WTC11 (cell line): ENCODE results near the gene TRIM10.

Source experiments
- CBFB ChIP-seq: sonication (generic); formaldehyde crosslinking; IDR thresholded peaks from 2 replicates; pipeline ENCODE4 v1.8.1; 2022; ENCODE audit warnings: mild to moderate bottlenecking, low read depth, missing genetic modification reagents
- CTCF ChIP-seq: fragments of 200-600 bp; IDR thresholded peaks from 2 replicates; pipeline ENCODE4 v1.8.0; 2022; ENCODE audit warnings: antibody characterized with exemption
- JUN ChIP-seq: sonication (generic); formaldehyde crosslinking; IDR thresholded peaks from 2 replicates; pipeline ENCODE4 v1.8.0; 2023; ENCODE audit warnings: mild to moderate bottlenecking, missing genetic modification reagents
- MAX ChIP-seq: sonication (generic); formaldehyde crosslinking; IDR thresholded peaks from 2 replicates; pipeline ENCODE4 v1.8.0; 2022; ENCODE audit warnings: mild to moderate bottlenecking, missing genetic modification reagents
- NR3C1 ChIP-seq: sonication (generic); formaldehyde crosslinking; conservative IDR thresholded peaks from 2 replicates; pipeline ENCODE4 v1.8.1; 2023; ENCODE audit warnings: low read depth, mild to moderate bottlenecking, missing genetic modification reagents
- TCF7 ChIP-seq: sonication (generic); formaldehyde crosslinking; IDR thresholded peaks from 2 replicates; pipeline ENCODE4 v1.8.0; 2022; ENCODE audit warnings: mild to moderate bottlenecking, low read depth, missing genetic modification reagents, moderate library complexity
- TP53 ChIP-seq: sonication (generic); formaldehyde crosslinking; IDR thresholded peaks from 2 replicates; pipeline ENCODE4 v1.8.1; 2023; ENCODE audit warnings: mild to moderate bottlenecking, missing genetic modification reagents
- ZNF121 ChIP-seq: sonication (generic); formaldehyde crosslinking; IDR thresholded peaks from 2 replicates; pipeline ENCODE4 v1.8.0; 2023; ENCODE audit warnings: missing genetic modification reagents
- TF ChIP-seq, protein P1 (sequence below): sonication (generic); formaldehyde crosslinking; IDR thresholded peaks from 2 replicates; pipeline ENCODE4 v1.8.1; 2022; ENCODE audit warnings: low read depth, missing genetic modification reagents, borderline replicate concordance

DNA sequence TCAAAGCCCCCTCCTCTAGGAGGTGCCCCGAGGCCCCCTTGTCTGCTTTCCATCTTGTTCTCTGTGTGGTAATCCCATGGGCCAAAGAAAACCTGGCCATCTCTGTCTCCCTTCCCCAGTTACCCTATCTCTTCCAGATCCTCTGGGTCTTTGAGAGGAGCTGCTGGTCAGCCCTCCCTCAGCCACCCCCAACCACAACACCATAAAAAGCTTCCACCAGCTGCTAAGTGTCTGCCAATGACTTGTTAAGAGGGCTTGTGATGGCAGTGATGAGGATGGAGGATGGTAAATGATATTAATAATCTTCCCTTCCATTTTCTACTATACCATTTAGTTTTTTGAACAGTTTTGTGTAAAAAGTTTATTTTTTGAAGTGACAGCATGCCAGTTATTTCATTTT lies 34.9 kb upstream of the TRIM10 start:
- no peak for TF ChIP-seq CTCF
- no peak for TF ChIP-seq NR3C1 (CRISPR knock-in tag)
- no peak for TF ChIP-seq ZNF121 (CRISPR knock-in tag)
- TF ChIP-seq MAX (CRISPR knock-in tag): no peak
- no peak for TF ChIP-seq CBFB
- TF ChIP-seq TP53 (CRISPR knock-in tag): no peak
- TF ChIP-seq JUN (CRISPR knock-in tag): no peak
- TF ChIP-seq TCF7: no peak
- TF ChIP-seq, protein P1, sequence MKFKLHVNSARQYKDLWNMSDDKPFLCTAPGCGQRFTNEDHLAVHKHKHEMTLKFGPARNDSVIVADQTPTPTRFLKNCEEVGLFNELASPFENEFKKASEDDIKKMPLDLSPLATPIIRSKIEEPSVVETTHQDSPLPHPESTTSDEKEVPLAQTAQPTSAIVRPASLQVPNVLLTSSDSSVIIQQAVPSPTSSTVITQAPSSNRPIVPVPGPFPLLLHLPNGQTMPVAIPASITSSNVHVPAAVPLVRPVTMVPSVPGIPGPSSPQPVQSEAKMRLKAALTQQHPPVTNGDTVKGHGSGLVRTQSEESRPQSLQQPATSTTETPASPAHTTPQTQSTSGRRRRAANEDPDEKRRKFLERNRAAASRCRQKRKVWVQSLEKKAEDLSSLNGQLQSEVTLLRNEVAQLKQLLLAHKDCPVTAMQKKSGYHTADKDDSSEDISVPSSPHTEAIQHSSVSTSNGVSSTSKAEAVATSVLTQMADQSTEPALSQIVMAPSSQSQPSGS (CRISPR knock-in tag): no peak
